ENCODE data around the gene BCL2A1. TPM values are rescaled to one million over a fixed set of nuclear protein-coding genes. Genes with fewer than 3 reads are reported as not detected.

Gene BCL2A1
- total and polyA plus RNA-seq, 2 donors (not counting 1 experiment from before 2014, with no cell fraction given) = 33.8 to 49.2 TPM

DNA sequence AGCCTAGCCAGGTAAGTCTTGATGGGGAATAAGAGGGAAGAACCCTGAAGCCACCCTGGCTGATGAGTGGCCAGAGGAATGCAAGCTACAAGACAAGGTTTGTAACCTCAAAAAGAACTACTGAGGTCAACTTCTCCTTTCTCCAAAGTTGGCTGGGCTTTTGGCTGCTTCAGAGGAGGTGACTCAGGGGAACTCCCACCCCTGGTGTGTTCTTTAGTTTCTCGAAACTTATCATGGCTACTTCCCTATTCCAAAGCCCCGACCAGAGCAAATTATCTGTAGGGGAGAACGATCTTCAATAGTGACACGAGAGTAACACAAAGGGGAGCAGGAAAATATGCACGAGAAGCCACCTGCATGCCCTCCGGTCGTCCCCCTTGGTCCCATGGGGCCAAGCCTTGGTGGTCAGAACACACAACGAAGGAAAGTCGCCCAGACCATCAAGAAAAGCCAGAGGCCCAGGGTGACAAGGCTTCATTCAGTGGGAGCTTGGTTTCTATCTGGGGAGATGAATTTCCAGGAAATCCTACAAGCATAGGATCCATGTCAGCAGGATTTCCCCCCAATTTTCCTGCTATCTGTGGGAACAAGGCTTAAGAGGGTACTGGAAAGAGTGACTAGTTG is 6.5 kb upstream of the BCL2A1 start:
- intact Hi-C loops (cut with micrococcal nuclease) = loop anchor here (1.0 to 5.0 kb wide), 4 partner anchors 9 to 175 kb away; partner anchors contain the start of gene FAH
- H2AFZ ChIP-seq (ENCODE audit: insufficient read depth, low read depth, low read length, poor library complexity, severe bottlenecking) = peak overlapping the region; percentile 57
- DNase-seq = peak; percentile 87
- 3% methylated on average over 7 of the region's 9 CpGs for WGBS (ENCODE audit: insufficient coverage)
- peak overlapping the region in 1 of 5 experiments; percentile 46 for H3K4me3 ChIP-seq (ENCODE audit: control extremely low read depth in 1 of 5, extremely low read depth in 1 of 5, insufficient read depth in 1 of 5, low read depth in 2 of 5, low read length in 4 of 5)
- ChIA-PET CTCF (interaction anchor here (0.6 to 1.9 kb wide), 10 partner anchors 9 to 638 kb away, joined by 3 to 5 read pairs (median 4); partner anchors contain the start of genes MTHFS and ZFAND6), POLR2A (interaction anchor here (0.5 to 2.6 kb wide), 9 partner anchors 12 to 91 kb away, joined by 3 to 15 read pairs (median 4); partner anchors contain the start of gene ZFAND6)
- TF ChIP-seq CTCF (IDR thresholded peaks at IDR 0.05) = no peak
- no peak for TF ChIP-seq EZH2 (IDR thresholded peaks at IDR 0.05; ENCODE audit: borderline replicate concordance, insufficient read depth, low read depth, low read length, poor library complexity, severe bottlenecking)
- Mint-ChIP-seq H3K27me3 (no peaks in the 10 kb centered on the region), H3K4me1 (peaks cover 60% of the 10 kb centered on the region), H3K4me3 (peak overlapping the region; percentile 87), H3K9me3 (ENCODE audit: insufficient read depth) (no peaks in the 10 kb centered on the region), H3K27ac (peak overlapping the region; percentile 76)
- ATAC-seq (ENCODE audit: low read depth) = peak; percentile 83
- peak overlapping the region; percentile 46 for H3K9ac ChIP-seq (ENCODE audit: low read length)
- no peaks in the 10 kb centered on the region for H3K36me3 ChIP-seq (replicated peaks in 1 of 2; ENCODE audit: control extremely low read depth in 1 of 2, control insufficient read depth in 1 of 2, extremely low read depth in 1 of 2, insufficient read depth in 2 of 2, low read length in 1 of 2)
- no peaks in the 10 kb centered on the region for H3K27me3 ChIP-seq (replicated peaks in 1 of 4; ENCODE audit: control extremely low read depth in 1 of 4, control insufficient read depth in 3 of 4, insufficient read depth in 4 of 4, low read length in 3 of 4)
- H3K4me1 ChIP-seq (ENCODE audit: control insufficient read depth in 2 of 2, insufficient read depth in 2 of 2, low read length in 2 of 2) = peaks cover 55 to 56% of the 10 kb centered on the region in 2 donors
- peak overlapping the region; percentile 57 to 79 for H3K27ac ChIP-seq (ENCODE audit: low read length in 2 of 2)
- H3K9me3 ChIP-seq (ENCODE audit: control extremely low read depth in 1 of 3, control insufficient read depth in 2 of 3, insufficient read depth in 1 of 3, low read length in 2 of 3) = no peaks in the 10 kb centered on the region
- peaks cover 6% of the 10 kb centered on the region for H3K79me2 ChIP-seq (ENCODE audit: control insufficient read depth, insufficient read depth, low read length)
- peak overlapping the region; percentile 69 for H3K4me2 ChIP-seq (replicated peaks; ENCODE audit: low read depth, low read length, poor library complexity, severe bottlenecking)
- peaks cover 17% of the 10 kb centered on the region for H4K20me1 ChIP-seq (ENCODE audit: control insufficient read depth, insufficient read depth, low read length, poor library complexity, severe bottlenecking)

- POLR2A ChIA-PET = no interaction called here
- Histone ChIP-seq H4K20me1 (ENCODE audit: control insufficient read depth, insufficient read depth, low read length, poor library complexity, severe bottlenecking) (peaks cover 19% of the 10 kb centered on the region), H3K4me3 (ENCODE audit: control extremely low read depth in 1 of 5, extremely low read depth in 1 of 5, insufficient read depth in 1 of 5, low read depth in 2 of 5, low read length in 4 of 5) (no peak overlapping the region), H3K79me2 (ENCODE audit: control insufficient read depth, insufficient read depth, low read length) (peaks cover 27% of the 10 kb centered on the region), H3K4me2 (replicated peaks; ENCODE audit: low read depth, low read length, poor library complexity, severe bottlenecking) (no peak overlapping the region), H3K27ac (ENCODE audit: low read length in 2 of 2) (no peak overlapping the region), H3K27me3 (replicated peaks in 1 of 4; ENCODE audit: control extremely low read depth in 1 of 4, control insufficient read depth in 3 of 4, insufficient read depth in 4 of 4, low read length in 3 of 4) (no peaks in the 10 kb centered on the region), H3K9ac (ENCODE audit: low read length) (no peak overlapping the region), H3K36me3 (replicated peaks in 1 of 2; ENCODE audit: control extremely low read depth in 1 of 2, control insufficient read depth in 1 of 2, extremely low read depth in 1 of 2, insufficient read depth in 2 of 2, low read length in 1 of 2) (no peaks in the 10 kb centered on the region), H2AFZ (ENCODE audit: insufficient read depth, low read depth, low read length, poor library complexity, severe bottlenecking) (no peak overlapping the region), H3K9me3 (ENCODE audit: control extremely low read depth in 1 of 3, control insufficient read depth in 2 of 3, insufficient read depth in 1 of 3, low read length in 2 of 3) (no peaks in the 10 kb centered on the region), H3K4me1 (ENCODE audit: control insufficient read depth in 2 of 2, insufficient read depth in 2 of 2, low read length in 2 of 2) (peaks cover 57 to 67% of the 10 kb centered on the region in 2 donors)
- Mint-ChIP-seq H3K27me3 (no peaks in the 10 kb centered on the region), H3K4me1 (peaks cover 59% of the 10 kb centered on the region), H3K9me3 (ENCODE audit: insufficient read depth) (no peaks in the 10 kb centered on the region), H3K4me3 (no peak overlapping the region), H3K27ac (peak overlapping the region; percentile 27)
- WGBS (ENCODE audit: insufficient coverage) = 76% methylated on average over 8 of the region's 8 CpGs
- ATAC-seq (ENCODE audit: low read depth) = no peak
- intact Hi-C loops (cut with micrococcal nuclease) = no loop called here
- CTCF ChIA-PET = no interaction called here
- TF ChIP-seq CTCF (IDR thresholded peaks at IDR 0.05) (no peak), EZH2 (IDR thresholded peaks at IDR 0.05; ENCODE audit: borderline replicate concordance, insufficient read depth, low read depth, low read length, poor library complexity, severe bottlenecking) (no peak)
- no peak for DNase-seq
Observed at GRCh38 chr15:79973456-79974195, 2.6 kb upstream of the BCL2A1 start.

Data from B cell (primary cell).